Activated T-helper 2 cell treated with anti-CD3 and anti-CD28 coated beads, Interferon-gamma antibody, Interleukin-2, Interleukin-4, amounts not matched to agents 10 μg/mL and 5 μg/mL and 100 μg/mL, durations not matched to agents 14 hours and 24 hours and 36 hours (primary cell): ENCODE data around the gene ARFGEF2. TPM values are rescaled to one million over a fixed set of nuclear protein-coding genes. Genes with fewer than 3 reads are reported as not detected.

Experiments
- DNase-seq: peaks from one replicate; pipeline ENCODE4 v3.0.0; 2021; ENCODE audit warnings: low spot score
- H3K27ac Mint-ChIP-seq: one replicate; pipeline ENCODE4 v1.8.0; 2021; ENCODE audit warnings: mixed read lengths
- H3K27me3 Mint-ChIP-seq: one replicate; pipeline ENCODE4 v1.8.0; 2021; ENCODE audit warnings: low read depth, mixed read lengths
- H3K36me3 Mint-ChIP-seq: one replicate; pipeline ENCODE4 v1.8.0; 2021; ENCODE audit warnings: low read depth, mixed read lengths
- H3K4me1 Mint-ChIP-seq: one replicate; pipeline ENCODE4 v1.8.0; 2021; ENCODE audit warnings: low read depth, mixed read lengths
- H3K4me3 Mint-ChIP-seq: one replicate; pipeline ENCODE4 v1.8.0; 2021; ENCODE audit warnings: low read depth, mild to moderate bottlenecking, moderate library complexity, mixed read lengths
- H3K9me3 Mint-ChIP-seq: one replicate; pipeline ENCODE4 v1.8.0; 2021; ENCODE audit warnings: mixed read lengths
- intact Hi-C: fragments of 100-400 bp; cut with micrococcal nuclease; formaldehyde crosslinking; loops from one replicate; pipeline ENCODE4 v1.15.1; 2023
- total RNA-seq: library from RNA; stranded (reverse); gene quantifications from 2 replicates; pipeline ENCODE4 v1.2.3, GENCODE V29; 2022

Gene ARFGEF2
- total RNA-seq, 1 donor from 2014 or later: 31.8 TPM

- H3K36me3 Mint-ChIP-seq: peaks cover 53% of the 10 kb centered on the region
- no peak overlapping the region for H3K4me3 Mint-ChIP-seq
- intact Hi-C loops: no loop called here
- no peak for DNase-seq
- H3K27me3 Mint-ChIP-seq: no peaks in the 10 kb centered on the region
- no peak overlapping the region for H3K27ac Mint-ChIP-seq
- H3K9me3 Mint-ChIP-seq: no peaks in the 10 kb centered on the region
- H3K4me1 Mint-ChIP-seq: no peaks in the 10 kb centered on the region
These were observed 32.1 kb downstream of the ARFGEF2 start for GRCh38 chr20:48953653-48954052.

GRCh38 chr20:48956052-48956451 is 34.5 kb downstream of the ARFGEF2 start:
- H3K36me3 Mint-ChIP-seq: peaks cover 49% of the 10 kb centered on the region
- no peaks in the 10 kb centered on the region for H3K9me3 Mint-ChIP-seq
- no peak overlapping the region for H3K4me3 Mint-ChIP-seq
- H3K27me3 Mint-ChIP-seq: no peaks in the 10 kb centered on the region
- no peak for DNase-seq
- H3K4me1 Mint-ChIP-seq: peaks cover 2% of the 10 kb centered on the region
- intact Hi-C loops: no loop called here
- H3K27ac Mint-ChIP-seq: no peak overlapping the region

- H3K4me1 Mint-ChIP-seq: peaks cover 2% of the 10 kb centered on the region
- no peaks in the 10 kb centered on the region for H3K9me3 Mint-ChIP-seq
- intact Hi-C loops: no loop called here
- H3K27me3 Mint-ChIP-seq: no peaks in the 10 kb centered on the region
- no peak for DNase-seq
- no peak overlapping the region for H3K4me3 Mint-ChIP-seq
- peaks cover 40% of the 10 kb centered on the region for H3K36me3 Mint-ChIP-seq
- H3K27ac Mint-ChIP-seq: no peak overlapping the region
These were observed 35.6 kb downstream of the ARFGEF2 start for GRCh38 chr20:48957053-48957481.

GRCh38 chr20:48957533-48957932 is 36.0 kb downstream of the ARFGEF2 start:
- intact Hi-C loops: no loop called here
- Mint-ChIP-seq H3K4me1 (peaks cover 2% of the 10 kb centered on the region), H3K27me3 (no peaks in the 10 kb centered on the region), H3K36me3 (peaks cover 41% of the 10 kb centered on the region), H3K27ac (no peak overlapping the region), H3K9me3 (no peaks in the 10 kb centered on the region), H3K4me3 (no peak overlapping the region)
- DNase-seq: no peak

GRCh38 chr20:48958743-48959142 is 37.2 kb downstream of the ARFGEF2 start:
- intact Hi-C loops: no loop called here
- Mint-ChIP-seq H3K27me3 (no peaks in the 10 kb centered on the region), H3K36me3 (peaks cover 41% of the 10 kb centered on the region), H3K4me1 (peaks cover 2% of the 10 kb centered on the region), H3K4me3 (no peak overlapping the region), H3K27ac (no peak overlapping the region), H3K9me3 (no peaks in the 10 kb centered on the region)
- DNase-seq: no peak

GRCh38 chr20:48959899-48960550 is 38.5 kb downstream of the ARFGEF2 start:
- Mint-ChIP-seq H3K27me3 (no peaks in the 10 kb centered on the region), H3K4me1 (peaks cover 2% of the 10 kb centered on the region), H3K9me3 (no peaks in the 10 kb centered on the region), H3K4me3 (no peak overlapping the region), H3K27ac (no peak overlapping the region), H3K36me3 (peaks cover 40% of the 10 kb centered on the region)
- intact Hi-C loops: no loop called here
- DNase-seq: no peak

GRCh38 chr20:48962421-48962820 is 40.9 kb downstream of the ARFGEF2 start:
- H3K9me3 Mint-ChIP-seq: no peaks in the 10 kb centered on the region
- DNase-seq: no peak
- H3K36me3 Mint-ChIP-seq: peaks cover 28% of the 10 kb centered on the region
- peaks cover 2% of the 10 kb centered on the region for H3K4me1 Mint-ChIP-seq
- H3K27ac Mint-ChIP-seq: no peak overlapping the region
- H3K27me3 Mint-ChIP-seq: no peaks in the 10 kb centered on the region
- intact Hi-C loops: no loop called here
- no peak overlapping the region for H3K4me3 Mint-ChIP-seq

- H3K36me3 Mint-ChIP-seq: peaks cover 26% of the 10 kb centered on the region
- peaks cover 2% of the 10 kb centered on the region for H3K4me1 Mint-ChIP-seq
- no peak overlapping the region for H3K27ac Mint-ChIP-seq
- intact Hi-C loops: no loop called here
- H3K4me3 Mint-ChIP-seq: no peak overlapping the region
- no peak for DNase-seq
- no peaks in the 10 kb centered on the region for H3K9me3 Mint-ChIP-seq
- H3K27me3 Mint-ChIP-seq: no peaks in the 10 kb centered on the region
These were observed 41.7 kb downstream of the ARFGEF2 start for GRCh38 chr20:48962976-48963771.

- Mint-ChIP-seq H3K9me3 (no peaks in the 10 kb centered on the region), H3K27ac (no peak overlapping the region), H3K36me3 (peaks cover 44% of the 10 kb centered on the region), H3K4me1 (no peaks in the 10 kb centered on the region), H3K27me3 (no peaks in the 10 kb centered on the region), H3K4me3 (no peak overlapping the region)
- no peak for DNase-seq
- intact Hi-C loops: no loop called here
These were observed 43.8 kb downstream of the ARFGEF2 start for GRCh38 chr20:48965189-48965910.

- Mint-ChIP-seq H3K4me1 (no peaks in the 10 kb centered on the region), H3K27me3 (no peaks in the 10 kb centered on the region), H3K36me3 (peaks cover 64% of the 10 kb centered on the region), H3K27ac (no peak overlapping the region), H3K9me3 (no peaks in the 10 kb centered on the region), H3K4me3 (no peak overlapping the region)
- no peak for DNase-seq
- intact Hi-C loops: no loop called here
These were observed 49.3 kb downstream of the ARFGEF2 start for GRCh38 chr20:48970681-48971365.

- no peak for DNase-seq
- Mint-ChIP-seq H3K27me3 (no peaks in the 10 kb centered on the region), H3K4me1 (no peaks in the 10 kb centered on the region), H3K36me3 (peaks cover 67% of the 10 kb centered on the region), H3K9me3 (no peaks in the 10 kb centered on the region), H3K27ac (no peak overlapping the region), H3K4me3 (no peak overlapping the region)
- intact Hi-C loops: no loop called here
These were observed 50.4 kb downstream of the ARFGEF2 start for GRCh38 chr20:48971956-48972355.

- DNase-seq: no peak
- intact Hi-C loops: no loop called here
- Mint-ChIP-seq H3K4me1 (no peaks in the 10 kb centered on the region), H3K27me3 (no peaks in the 10 kb centered on the region), H3K27ac (no peak overlapping the region), H3K36me3 (peaks cover 70% of the 10 kb centered on the region), H3K9me3 (no peaks in the 10 kb centered on the region), H3K4me3 (no peak overlapping the region)
These were observed 51.3 kb downstream of the ARFGEF2 start for GRCh38 chr20:48972816-48973215.
